Measurements from ENCODE around the gene BIRC6.
"Not testable (repeated sequence)": the region's sequence is repeated elsewhere in the genome, so short reads cannot be mapped to it uniquely, and the experiment has no call there.

Gene BIRC6

GRCh38 chr2:32504877-32505478 lies 148.2 kb downstream of the BIRC6 start:
- no peak overlapping the region for H3K9ac ChIP-seq (ENCODE audit: low read length in 2 of 2)
- peaks cover 18 to 21% of the 10 kb centered on the region in 2 donors for H3K36me3 ChIP-seq (ENCODE audit: control insufficient read depth in 2 of 2, insufficient read depth in 2 of 2, low read length in 2 of 2)

GRCh38 chr2:32506446-32506845 lies 149.6 kb downstream of the BIRC6 start:
- H3K36me3 ChIP-seq (ENCODE audit: control insufficient read depth in 2 of 2, insufficient read depth in 2 of 2, low read length in 2 of 2), result peaks cover 23% of the 10 kb centered on the region in 2 donors
- H3K4me3 ChIP-seq (ENCODE audit: low read length in 2 of 2), result no peak overlapping the region
- no peak overlapping the region for H3K27ac ChIP-seq (ENCODE audit: low read length)
- no peak overlapping the region for H3K9ac ChIP-seq (ENCODE audit: low read length in 2 of 2)
- no peaks in the 10 kb centered on the region for H3K9me3 ChIP-seq (ENCODE audit: control insufficient read depth in 2 of 2, low read length in 2 of 2)
- H3K27me3 ChIP-seq (ENCODE audit: control insufficient read depth in 1 of 2, insufficient read depth in 2 of 2, low read length in 2 of 2), result no peaks in the 10 kb centered on the region
- H3K4me1 ChIP-seq (ENCODE audit: control insufficient read depth, insufficient read depth, low read length), result no peaks in the 10 kb centered on the region

More at GRCh38 chr2:32504877-32505478, 148.2 kb downstream of the BIRC6 start:
- Histone ChIP-seq H3K4me3 (ENCODE audit: low read length in 2 of 2) (no peak overlapping the region), H3K27me3 (ENCODE audit: control insufficient read depth in 1 of 2, insufficient read depth in 2 of 2, low read length in 2 of 2) (no peaks in the 10 kb centered on the region), H3K9me3 (ENCODE audit: control insufficient read depth in 2 of 2, low read length in 2 of 2) (no peaks in the 10 kb centered on the region), H3K27ac (ENCODE audit: low read length) (no peak overlapping the region), H3K4me1 (ENCODE audit: control insufficient read depth, insufficient read depth, low read length) (no peaks in the 10 kb centered on the region)

- Histone ChIP-seq H3K9me3 (ENCODE audit: control insufficient read depth in 2 of 2, low read length in 2 of 2) (no peaks in the 10 kb centered on the region), H3K4me1 (ENCODE audit: control insufficient read depth, insufficient read depth, low read length) (no peaks in the 10 kb centered on the region), H3K4me3 (ENCODE audit: low read length in 2 of 2) (no peak overlapping the region), H3K27me3 (ENCODE audit: control insufficient read depth in 1 of 2, insufficient read depth in 2 of 2, low read length in 2 of 2) (no peaks in the 10 kb centered on the region), H3K27ac (ENCODE audit: low read length) (no peak overlapping the region), H3K36me3 (ENCODE audit: control insufficient read depth in 2 of 2, insufficient read depth in 2 of 2, low read length in 2 of 2) (peaks cover 25 to 30% of the 10 kb centered on the region in 2 donors), H3K9ac (ENCODE audit: low read length in 2 of 2) (no peak overlapping the region)
Measured at GRCh38 chr2:32514946-32515345, 158.1 kb downstream of the BIRC6 start.

GRCh38 chr2:32516567-32516966 lies 159.7 kb downstream of the BIRC6 start:
- Histone ChIP-seq H3K27ac (ENCODE audit: low read length) (no peak overlapping the region), H3K9ac (ENCODE audit: low read length in 2 of 2) (no peak overlapping the region), H3K9me3 (ENCODE audit: control insufficient read depth in 2 of 2, low read length in 2 of 2) (no peaks in the 10 kb centered on the region), H3K4me1 (ENCODE audit: control insufficient read depth, insufficient read depth, low read length) (no peaks in the 10 kb centered on the region), H3K4me3 (ENCODE audit: low read length in 2 of 2) (no peak overlapping the region), H3K36me3 (ENCODE audit: control insufficient read depth in 2 of 2, insufficient read depth in 2 of 2, low read length in 2 of 2) (peaks cover 29% of the 10 kb centered on the region in 2 donors), H3K27me3 (ENCODE audit: control insufficient read depth in 1 of 2, insufficient read depth in 2 of 2, low read length in 2 of 2) (no peaks in the 10 kb centered on the region)

- Histone ChIP-seq H3K27ac (ENCODE audit: low read length) (no peak overlapping the region), H3K9ac (ENCODE audit: low read length in 2 of 2) (no peak overlapping the region), H3K4me3 (ENCODE audit: low read length in 2 of 2) (no peak overlapping the region), H3K27me3 (ENCODE audit: control insufficient read depth in 1 of 2, insufficient read depth in 2 of 2, low read length in 2 of 2) (no peaks in the 10 kb centered on the region), H3K36me3 (ENCODE audit: control insufficient read depth in 2 of 2, insufficient read depth in 2 of 2, low read length in 2 of 2) (peaks cover 33% of the 10 kb centered on the region in 2 donors), H3K9me3 (ENCODE audit: control insufficient read depth in 2 of 2, low read length in 2 of 2) (no peaks in the 10 kb centered on the region), H3K4me1 (ENCODE audit: control insufficient read depth, insufficient read depth, low read length) (no peaks in the 10 kb centered on the region)
Measured at GRCh38 chr2:32522770-32523169, 165.9 kb downstream of the BIRC6 start.

- no peak overlapping the region for H3K9ac ChIP-seq (ENCODE audit: low read length in 2 of 2)
- no peak overlapping the region for H3K4me3 ChIP-seq (ENCODE audit: low read length in 2 of 2)
- H3K4me1 ChIP-seq (ENCODE audit: control insufficient read depth, insufficient read depth, low read length), result no peaks in the 10 kb centered on the region
- H3K27me3 ChIP-seq (ENCODE audit: control insufficient read depth in 1 of 2, insufficient read depth in 2 of 2, low read length in 2 of 2), result no peaks in the 10 kb centered on the region
- H3K36me3 ChIP-seq (ENCODE audit: control insufficient read depth in 2 of 2, insufficient read depth in 2 of 2, low read length in 2 of 2), result peaks cover 28 to 32% of the 10 kb centered on the region in 2 donors
- H3K9me3 ChIP-seq (ENCODE audit: control insufficient read depth in 2 of 2, low read length in 2 of 2), result no peaks in the 10 kb centered on the region
- H3K27ac ChIP-seq (ENCODE audit: low read length), result no peak overlapping the region
Measured at GRCh38 chr2:32523686-32524085, 166.9 kb downstream of the BIRC6 start.

GRCh38 chr2:32532341-32532740 lies 175.5 kb downstream of the BIRC6 start:
- H3K27me3 ChIP-seq (ENCODE audit: control insufficient read depth in 1 of 2, insufficient read depth in 2 of 2, low read length in 2 of 2), result no peaks in the 10 kb centered on the region
- no peaks in the 10 kb centered on the region for H3K4me1 ChIP-seq (ENCODE audit: control insufficient read depth, insufficient read depth, low read length)
- no peak overlapping the region for H3K27ac ChIP-seq (ENCODE audit: low read length)
- H3K9ac ChIP-seq (ENCODE audit: low read length in 2 of 2), result no peak overlapping the region
- peaks cover 5 to 12% of the 10 kb centered on the region in 2 donors for H3K36me3 ChIP-seq (ENCODE audit: control insufficient read depth in 2 of 2, insufficient read depth in 2 of 2, low read length in 2 of 2)
- no peak overlapping the region for H3K4me3 ChIP-seq (ENCODE audit: low read length in 2 of 2)
- no peaks in the 10 kb centered on the region for H3K9me3 ChIP-seq (ENCODE audit: control insufficient read depth in 2 of 2, low read length in 2 of 2)

- H3K9ac ChIP-seq (ENCODE audit: low read length in 2 of 2), result no peak overlapping the region
- no peaks in the 10 kb centered on the region for H3K9me3 ChIP-seq (ENCODE audit: control insufficient read depth in 2 of 2, low read length in 2 of 2)
- peaks cover 3 to 12% of the 10 kb centered on the region in 2 donors for H3K36me3 ChIP-seq (ENCODE audit: control insufficient read depth in 2 of 2, insufficient read depth in 2 of 2, low read length in 2 of 2)
- no peaks in the 10 kb centered on the region for H3K27me3 ChIP-seq (ENCODE audit: control insufficient read depth in 1 of 2, insufficient read depth in 2 of 2, low read length in 2 of 2)
- no peaks in the 10 kb centered on the region for H3K4me1 ChIP-seq (ENCODE audit: control insufficient read depth, insufficient read depth, low read length)
- no peak overlapping the region for H3K4me3 ChIP-seq (ENCODE audit: low read length in 2 of 2)
- no peak overlapping the region for H3K27ac ChIP-seq (ENCODE audit: low read length)
Measured at GRCh38 chr2:32532961-32533360, 176.1 kb downstream of the BIRC6 start.

- peaks cover 3 to 12% of the 10 kb centered on the region in 2 donors for H3K36me3 ChIP-seq (ENCODE audit: control insufficient read depth in 2 of 2, insufficient read depth in 2 of 2, low read length in 2 of 2)
- H3K27me3 ChIP-seq (ENCODE audit: control insufficient read depth in 1 of 2, insufficient read depth in 2 of 2, low read length in 2 of 2), result no peaks in the 10 kb centered on the region
- H3K4me3 ChIP-seq (ENCODE audit: low read length in 2 of 2), result no peak overlapping the region
- no peak overlapping the region for H3K9ac ChIP-seq (ENCODE audit: low read length in 2 of 2)
- H3K4me1 ChIP-seq (ENCODE audit: control insufficient read depth, insufficient read depth, low read length), result no peaks in the 10 kb centered on the region
- no peak overlapping the region for H3K27ac ChIP-seq (ENCODE audit: low read length)
- H3K9me3 ChIP-seq (ENCODE audit: control insufficient read depth in 2 of 2, low read length in 2 of 2), result no peaks in the 10 kb centered on the region
Measured at GRCh38 chr2:32534831-32535230, 178.0 kb downstream of the BIRC6 start.

- Histone ChIP-seq H3K4me1 (ENCODE audit: control insufficient read depth, insufficient read depth, low read length) (no peaks in the 10 kb centered on the region), H3K9me3 (ENCODE audit: control insufficient read depth in 2 of 2, low read length in 2 of 2) (no peaks in the 10 kb centered on the region), H3K4me3 (ENCODE audit: low read length in 2 of 2) (no peak overlapping the region), H3K27me3 (ENCODE audit: control insufficient read depth in 1 of 2, insufficient read depth in 2 of 2, low read length in 2 of 2) (no peaks in the 10 kb centered on the region), H3K9ac (ENCODE audit: low read length in 2 of 2) (no peak overlapping the region), H3K36me3 (ENCODE audit: control insufficient read depth in 2 of 2, insufficient read depth in 2 of 2, low read length in 2 of 2) (peaks cover 0 to 2% of the 10 kb centered on the region in 2 donors), H3K27ac (ENCODE audit: low read length) (no peak overlapping the region)
Measured at GRCh38 chr2:32538735-32539134, 181.9 kb downstream of the BIRC6 start.

GRCh38 chr2:32552483-32552882 lies 195.7 kb downstream of the BIRC6 start:
- H3K4me1 ChIP-seq (ENCODE audit: control insufficient read depth, insufficient read depth, low read length); H3K9ac ChIP-seq (ENCODE audit: low read length in 2 of 2); H3K9me3 ChIP-seq (ENCODE audit: control insufficient read depth in 2 of 2, low read length in 2 of 2); H3K4me3 ChIP-seq (ENCODE audit: low read length in 2 of 2); H3K27me3 ChIP-seq (ENCODE audit: control insufficient read depth in 1 of 2, insufficient read depth in 2 of 2, low read length in 2 of 2); H3K27ac ChIP-seq (ENCODE audit: low read length); H3K36me3 ChIP-seq (ENCODE audit: control insufficient read depth in 2 of 2, insufficient read depth in 2 of 2, low read length in 2 of 2): not testable (repeated sequence)
